ENCODE data around the gene MMP21. TPM values are rescaled to one million over a fixed set of nuclear protein-coding genes. Genes with fewer than 3 reads are reported as not detected.

The MMP21 gene
- total RNA-seq, 1 donor from 2014 or later, result not detected

- intact Hi-C loops (cut with DNase I), result no loop called here
- TF ChIP-seq, protein P1, sequence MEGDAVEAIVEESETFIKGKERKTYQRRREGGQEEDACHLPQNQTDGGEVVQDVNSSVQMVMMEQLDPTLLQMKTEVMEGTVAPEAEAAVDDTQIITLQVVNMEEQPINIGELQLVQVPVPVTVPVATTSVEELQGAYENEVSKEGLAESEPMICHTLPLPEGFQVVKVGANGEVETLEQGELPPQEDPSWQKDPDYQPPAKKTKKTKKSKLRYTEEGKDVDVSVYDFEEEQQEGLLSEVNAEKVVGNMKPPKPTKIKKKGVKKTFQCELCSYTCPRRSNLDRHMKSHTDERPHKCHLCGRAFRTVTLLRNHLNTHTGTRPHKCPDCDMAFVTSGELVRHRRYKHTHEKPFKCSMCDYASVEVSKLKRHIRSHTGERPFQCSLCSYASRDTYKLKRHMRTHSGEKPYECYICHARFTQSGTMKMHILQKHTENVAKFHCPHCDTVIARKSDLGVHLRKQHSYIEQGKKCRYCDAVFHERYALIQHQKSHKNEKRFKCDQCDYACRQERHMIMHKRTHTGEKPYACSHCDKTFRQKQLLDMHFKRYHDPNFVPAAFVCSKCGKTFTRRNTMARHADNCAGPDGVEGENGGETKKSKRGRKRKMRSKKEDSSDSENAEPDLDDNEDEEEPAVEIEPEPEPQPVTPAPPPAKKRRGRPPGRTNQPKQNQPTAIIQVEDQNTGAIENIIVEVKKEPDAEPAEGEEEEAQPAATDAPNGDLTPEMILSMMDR (IDR thresholded peaks at IDR 0.05), result no peak
- no peak for TF ChIP-seq POLR2AphosphoS5 (IDR thresholded peaks at IDR 0.05; ENCODE audit: insufficient read depth in 1 of 2, low read depth in 1 of 2)
- no peak for TF ChIP-seq POLR2A (IDR thresholded peaks at IDR 0.05)
- DNase-seq (ENCODE audit: extremely low spot score in 2 of 2), result no peak
Observed at GRCh38 chr10:125738206-125738605, 37.4 kb downstream of the MMP21 start.

GRCh38 chr10:125734823-125735222 is 40.8 kb downstream of the MMP21 start:
- TF ChIP-seq, protein P1 (IDR thresholded peaks at IDR 0.05), result no peak
- TF ChIP-seq POLR2A (IDR thresholded peaks at IDR 0.05) (no peak), POLR2AphosphoS5 (IDR thresholded peaks at IDR 0.05; ENCODE audit: insufficient read depth in 1 of 2, low read depth in 1 of 2) (no peak)
- DNase-seq (ENCODE audit: extremely low spot score in 2 of 2), result no peak
- Histone ChIP-seq H3K4me3 (no peak overlapping the region), H3K27me3 (no peaks in the 10 kb centered on the region), H3K27ac (no peak overlapping the region), H3K4me1 (no peaks in the 10 kb centered on the region), H3K9me3 (no peaks in the 10 kb centered on the region), H3K36me3 (peaks cover 3 to 74% of the 10 kb centered on the region in 2 donors)
- intact Hi-C loops (cut with DNase I), result no loop called here

More at GRCh38 chr10:125738206-125738605, 37.4 kb downstream of the MMP21 start:
- H3K27me3 ChIP-seq, result no peaks in the 10 kb centered on the region
- H3K4me3 ChIP-seq, result no peak overlapping the region
- no peaks in the 10 kb centered on the region for H3K4me1 ChIP-seq
- no peak overlapping the region for H3K27ac ChIP-seq
- peaks cover 3 to 74% of the 10 kb centered on the region in 2 donors for H3K36me3 ChIP-seq
- H3K9me3 ChIP-seq, result no peaks in the 10 kb centered on the region

- intact Hi-C loops (cut with DNase I), result no loop called here
- peaks cover 3 to 74% of the 10 kb centered on the region in 2 donors for H3K36me3 ChIP-seq
- no peaks in the 10 kb centered on the region for H3K4me1 ChIP-seq
- no peak for DNase-seq (ENCODE audit: extremely low spot score in 2 of 2)
- no peak overlapping the region for H3K4me3 ChIP-seq
- no peaks in the 10 kb centered on the region for H3K9me3 ChIP-seq
- no peaks in the 10 kb centered on the region for H3K27me3 ChIP-seq
- TF ChIP-seq, protein P1 (IDR thresholded peaks at IDR 0.05), result no peak
- TF ChIP-seq POLR2A (IDR thresholded peaks at IDR 0.05) (no peak), POLR2AphosphoS5 (IDR thresholded peaks at IDR 0.05; ENCODE audit: insufficient read depth in 1 of 2, low read depth in 1 of 2) (no peak)
- no peak overlapping the region for H3K27ac ChIP-seq
Observed at GRCh38 chr10:125734148-125734547, 41.5 kb downstream of the MMP21 start.

DNA sequence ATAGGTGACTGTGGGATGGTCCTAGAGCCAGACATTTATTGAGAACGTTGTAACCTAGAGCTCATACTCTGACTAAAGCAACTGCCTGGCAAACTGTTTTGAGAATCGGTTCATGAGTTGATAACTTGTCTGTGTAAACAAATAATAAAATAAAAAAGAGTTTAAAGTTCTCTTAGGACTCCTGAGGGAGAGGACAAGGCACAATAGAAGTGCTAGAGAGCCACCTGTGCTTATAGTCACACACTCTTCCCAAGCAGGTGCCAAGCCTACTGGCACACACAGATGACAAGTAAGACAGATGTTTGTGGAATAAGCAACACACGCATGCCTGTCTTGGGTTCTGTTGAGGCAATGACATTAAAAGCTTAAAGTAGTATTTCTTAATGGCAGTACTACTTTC is 48.2 kb downstream of the MMP21 start:
- Histone ChIP-seq H3K4me1 (no peaks in the 10 kb centered on the region), H3K9me3 (no peaks in the 10 kb centered on the region), H3K27me3 (no peaks in the 10 kb centered on the region), H3K4me3 (no peak overlapping the region), H3K36me3 (peaks cover 0 to 92% of the 10 kb centered on the region in 2 donors), H3K27ac (no peak overlapping the region)
- intact Hi-C loops (cut with DNase I), result no loop called here
- DNase-seq (ENCODE audit: extremely low spot score in 2 of 2), result no peak
- TF ChIP-seq POLR2A (IDR thresholded peaks at IDR 0.05) (no peak), POLR2AphosphoS5 (IDR thresholded peaks at IDR 0.05; ENCODE audit: insufficient read depth in 1 of 2, low read depth in 1 of 2) (no peak)
- TF ChIP-seq, protein P1 (IDR thresholded peaks at IDR 0.05), result no peak

DNA sequence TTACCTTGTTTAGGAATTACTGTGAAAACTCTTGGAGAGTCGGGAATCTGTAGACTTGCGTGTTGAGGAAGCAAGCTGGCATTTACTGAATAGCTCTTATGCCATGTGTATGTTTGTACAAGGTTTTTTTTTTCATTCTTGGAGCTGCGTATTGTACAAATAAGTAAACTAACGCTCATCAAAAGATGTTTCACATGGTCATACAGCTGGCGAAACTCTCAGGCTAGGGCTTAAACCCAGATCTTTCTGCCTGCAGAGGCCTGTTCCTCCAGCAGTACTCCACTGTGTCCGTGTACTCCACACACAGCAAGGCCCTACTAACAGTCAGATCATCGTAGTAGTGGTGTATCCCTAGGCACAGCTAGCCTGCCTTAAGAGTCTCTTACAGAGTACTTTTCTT is 48.7 kb downstream of the MMP21 start:
- no peak overlapping the region for H3K27ac ChIP-seq
- H3K27me3 ChIP-seq, result no peaks in the 10 kb centered on the region
- intact Hi-C loops (cut with DNase I), result no loop called here
- no peak for TF ChIP-seq POLR2AphosphoS5 (IDR thresholded peaks at IDR 0.05; ENCODE audit: insufficient read depth in 1 of 2, low read depth in 1 of 2)
- TF ChIP-seq POLR2A (IDR thresholded peaks at IDR 0.05), result no peak
- TF ChIP-seq, protein P1 (IDR thresholded peaks at IDR 0.05), result no peak
- H3K9me3 ChIP-seq, result no peaks in the 10 kb centered on the region
- peaks cover 0 to 94% of the 10 kb centered on the region in 2 donors for H3K36me3 ChIP-seq
- peaks cover 3% of the 10 kb centered on the region for H3K4me1 ChIP-seq
- H3K4me3 ChIP-seq, result no peak overlapping the region
- DNase-seq (ENCODE audit: extremely low spot score in 2 of 2), result no peak
